GM12878 (cell line): ENCODE results near the gene ANO2.

Experiments
- CTCF ChIP-seq, 3 experiments: IDR thresholded peaks in 2 of 3; conservative IDR thresholded peaks in 1 of 3; 2 replicates each; pipeline ENCODE4 v1.5.1; 2011; ENCODE audit warnings: low read depth in 3 of 3, low read length in 3 of 3, mild to moderate bottlenecking in 3 of 3, control low read depth in 2 of 3, moderate library complexity in 2 of 3, inconsistent platforms in 1 of 3, mixed read lengths in 1 of 3; ENCODE audit not compliant: control insufficient read depth in 2 of 3, insufficient read depth in 1 of 3; ENCODE audit errors: extremely low read depth in 1 of 3
- KDM1A ChIP-seq: fragments of 200-600 bp; sonication (generic); IDR thresholded peaks from 2 replicates; pipeline ENCODE4 v1.6.1; 2016; ENCODE audit warnings: borderline replicate concordance
- SMAD1 ChIP-seq: fragments of 450-650 bp; IDR thresholded peaks from 2 replicates; pipeline ENCODE4 v1.6.1; 2018; ENCODE audit warnings: mild to moderate bottlenecking, low read depth; ENCODE audit not compliant: partially characterized antibody
- SRF ChIP-seq, 2 experiments: IDR thresholded peaks; 2 replicates each; pipeline ENCODE4 v1.6.1; 2011; ENCODE audit warnings: low read depth in 2 of 2, low read length in 2 of 2, mild to moderate bottlenecking in 1 of 2, moderate library complexity in 1 of 2

DNA sequence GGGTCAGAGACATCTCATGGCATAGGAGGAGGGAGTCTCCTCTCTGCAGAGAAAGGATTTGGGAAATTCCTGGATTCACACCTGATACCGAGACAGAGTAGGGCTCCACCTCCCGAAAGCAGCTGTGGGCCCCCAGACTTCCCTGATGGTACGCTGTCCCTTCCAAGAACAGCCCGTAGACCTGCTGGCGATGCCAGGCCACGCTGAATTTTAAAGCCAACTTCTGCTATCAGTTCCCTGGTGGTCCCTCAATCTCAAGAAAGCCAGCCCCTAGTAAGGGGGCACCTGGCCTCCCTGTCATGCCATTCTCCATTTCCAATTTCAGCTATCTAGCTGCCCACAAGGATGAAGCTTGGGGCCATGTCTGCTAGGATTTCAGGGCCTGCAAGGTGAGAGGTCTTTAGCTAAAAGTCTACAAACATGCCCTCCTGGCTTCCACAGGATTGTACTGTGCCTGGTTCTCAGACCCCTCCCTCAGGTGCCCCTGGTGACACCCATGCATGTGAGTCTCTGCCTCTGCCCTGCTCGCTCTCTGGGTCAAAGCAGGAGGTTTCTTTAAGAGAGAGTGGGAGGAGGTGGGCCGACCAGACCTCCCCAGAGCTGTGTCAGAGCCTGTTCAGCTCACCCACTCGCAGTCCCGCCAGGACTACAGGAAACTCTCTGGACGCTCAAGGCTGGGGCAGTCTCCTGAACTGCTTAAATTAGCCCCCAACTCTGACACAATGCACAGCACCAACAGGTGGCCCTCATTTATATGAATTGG, 30.5 kb downstream of the ANO2 start:
- TF ChIP-seq KDM1A (no peak), CTCF (IDR thresholded peaks at IDR 0.05 in 2 of 3, conservative IDR thresholded peaks at IDR 0.05 in 1 of 3; ENCODE audit: control insufficient read depth in 2 of 3, extremely low read depth in 1 of 3, insufficient read depth in 1 of 3, low read depth in 3 of 3, low read length in 3 of 3) (no peak), SMAD1 (no peak), SRF (IDR thresholded peaks at IDR 0.05; ENCODE audit: low read depth in 2 of 2, low read length in 2 of 2) (no peak)
